ENCODE results near the gene CNTROB.

DNA sequence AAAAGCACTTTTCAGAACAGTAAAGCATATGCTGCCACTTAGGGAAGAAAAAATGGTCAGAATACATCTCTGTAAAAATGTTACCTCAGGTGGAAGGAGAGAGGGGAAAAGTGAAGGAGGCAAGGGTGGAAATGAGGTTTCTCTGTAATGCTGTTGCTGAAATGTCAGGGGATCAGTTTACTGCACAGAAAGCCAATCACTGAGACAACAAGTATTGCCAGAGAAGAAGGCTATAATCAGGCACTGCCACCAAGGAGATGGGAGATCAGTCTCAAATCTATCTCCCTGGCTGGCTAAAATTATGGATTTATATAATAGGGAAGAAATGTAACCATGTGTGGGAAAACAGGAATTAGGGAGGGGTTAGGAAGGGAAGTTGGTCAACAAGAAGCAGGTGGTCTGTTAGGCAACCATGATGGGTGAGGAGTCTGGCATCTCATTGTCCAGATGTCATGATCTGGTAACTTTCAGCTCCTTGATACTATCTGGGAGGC is 42.7 kb downstream of the CNTROB start:
- TF ChIP-seq POLR2A (IDR thresholded peaks at IDR 0.05): no peak
- TF ChIP-seq, protein P1, sequence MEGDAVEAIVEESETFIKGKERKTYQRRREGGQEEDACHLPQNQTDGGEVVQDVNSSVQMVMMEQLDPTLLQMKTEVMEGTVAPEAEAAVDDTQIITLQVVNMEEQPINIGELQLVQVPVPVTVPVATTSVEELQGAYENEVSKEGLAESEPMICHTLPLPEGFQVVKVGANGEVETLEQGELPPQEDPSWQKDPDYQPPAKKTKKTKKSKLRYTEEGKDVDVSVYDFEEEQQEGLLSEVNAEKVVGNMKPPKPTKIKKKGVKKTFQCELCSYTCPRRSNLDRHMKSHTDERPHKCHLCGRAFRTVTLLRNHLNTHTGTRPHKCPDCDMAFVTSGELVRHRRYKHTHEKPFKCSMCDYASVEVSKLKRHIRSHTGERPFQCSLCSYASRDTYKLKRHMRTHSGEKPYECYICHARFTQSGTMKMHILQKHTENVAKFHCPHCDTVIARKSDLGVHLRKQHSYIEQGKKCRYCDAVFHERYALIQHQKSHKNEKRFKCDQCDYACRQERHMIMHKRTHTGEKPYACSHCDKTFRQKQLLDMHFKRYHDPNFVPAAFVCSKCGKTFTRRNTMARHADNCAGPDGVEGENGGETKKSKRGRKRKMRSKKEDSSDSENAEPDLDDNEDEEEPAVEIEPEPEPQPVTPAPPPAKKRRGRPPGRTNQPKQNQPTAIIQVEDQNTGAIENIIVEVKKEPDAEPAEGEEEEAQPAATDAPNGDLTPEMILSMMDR (IDR thresholded peaks at IDR 0.05): no peak
